Aorta (tissue), 5 donors: Measurements from ENCODE around the gene ADAMTS8. TPM values are rescaled to one million over a fixed set of nuclear protein-coding genes. Genes with fewer than 3 reads are reported as not detected.

ENCODE experiments used
- ATAC-seq: fragments of 200-7000 bp; cut with Tn5 transposase; one replicate; pipeline ENCODE4 v1.9.1; 2022; ENCODE audit warnings: moderate library complexity; ENCODE audit not compliant: low FRiP score
- DNase-seq, 2 donors: peaks; one replicate each; pipeline ENCODE4 v3.0.0-alpha.2; 2020
- H3K27ac ChIP-seq, 2 donors: one replicate each; pipeline ENCODE4 v1.5.1; 2013; ENCODE audit warnings: low read length in 2 of 2, mild to moderate bottlenecking in 2 of 2, moderate library complexity in 2 of 2, control low read depth in 1 of 2, inconsistent platforms in 1 of 2, low read depth in 1 of 2
- H3K27me3 ChIP-seq, 2 donors: one replicate each; pipeline ENCODE4 v1.6.1; 2013; ENCODE audit warnings: control low read depth in 1 of 2, low read length in 1 of 2, mild to moderate bottlenecking in 1 of 2, moderate library complexity in 1 of 2; ENCODE audit not compliant: insufficient read depth in 2 of 2, control insufficient read depth in 1 of 2
- H3K36me3 ChIP-seq, 2 donors: one replicate each; pipeline ENCODE4 v1.6.1; 2013; ENCODE audit warnings: control low read depth in 1 of 2, low read length in 1 of 2, mild to moderate bottlenecking in 1 of 2; ENCODE audit not compliant: insufficient read depth in 2 of 2, control insufficient read depth in 1 of 2
- H3K4me1 ChIP-seq, 2 donors: one replicate each; pipeline ENCODE4 v1.6.1; 2013; ENCODE audit warnings: low read length in 2 of 2, control low read depth in 1 of 2, mild to moderate bottlenecking in 1 of 2, moderate library complexity in 1 of 2; ENCODE audit not compliant: insufficient read depth in 2 of 2, control insufficient read depth in 1 of 2
- H3K4me3 ChIP-seq, 2 donors: one replicate each; pipeline ENCODE4 v1.5.1; 2013; ENCODE audit warnings: low read length in 2 of 2, control low read depth in 1 of 2, mild to moderate bottlenecking in 1 of 2
- H3K9me3 ChIP-seq: one replicate; pipeline ENCODE4 v1.6.1; 2013; ENCODE audit warnings: mild to moderate bottlenecking, low read length; ENCODE audit not compliant: control insufficient read depth
- WGBS, 2 donors: extraction: QIAGEN DNeasy Blood & Tissue Kit; methylation state at CpG; one replicate each; pipeline ENCODE4 v1.1.7; 2013; 5-methylcytosine and 5-hydroxymethylcytosine counted together
- intact Hi-C, 2 donors: fragments of 100-400 bp; cut with DNase I; formaldehyde crosslinking; loops; one replicate each; pipeline versions ENCODE4 v1.14.2 to v1.15.0; 2022
- long read RNA-seq, 2 donors: library from polyadenylated mRNA; unstranded; transcript quantifications; one replicate each; pipeline ENCODE4 v2.0.0, GENCODE V29; 2020 to 2021
- polyA plus RNA-seq, 2 donors: library from polyadenylated mRNA; stranded (reverse); fragments of 200-250 nt; gene quantifications; one replicate each; pipeline ENCODE4 v1.2.3, GENCODE V29; 2013
- total RNA-seq, 2 donors: library from RNA; stranded (reverse); fragmentation: NEBNext Ultra II Directional; extraction: Animal tissue kit (Norgen Biotek cat#: 25700); gene quantifications; one replicate each; pipeline ENCODE4 v1.2.1, GENCODE V29; 2021
- donor health status: healthy with polysubstance abuse.
- donor health status: Bipolar disorder and iron deficiency.
- donor health status: DM: no; HTN: no; CAD: no.
- donor health status: DM: no; HTN: no; CAD: no.
- donor health status: DM: yes; HTN: yes; CAD: no.

Gene ADAMTS8
- total RNA-seq (10 to 100 TPM in 1 of 2 donors, 1 to 10 TPM in 1; 8.7 to 64.9 TPM), polyA plus RNA-seq (1 to 10 TPM; 3.3 to 5.7 TPM)
- long read RNA-seq, donor 1, full-length matches to known transcripts, result 6 of 32 reads
- long read RNA-seq, donor 1, partial matches to known transcripts, result 20 of 32 reads
- long read RNA-seq, donor 1, other reads (novel, unspliced or antisense), result 6 of 32 reads
- long read RNA-seq, donor 2, full-length matches to known transcripts, result 77 of 140 reads
- long read RNA-seq, donor 2, partial matches to known transcripts, result 28 of 140 reads
- long read RNA-seq, donor 2, other reads (novel, unspliced or antisense), result 35 of 140 reads

- no peak for ATAC-seq
- Histone ChIP-seq H3K4me1 (no peaks in the 10 kb centered on the region), H3K36me3 (no peaks in the 10 kb centered on the region), H3K27me3 (no peaks in the 10 kb centered on the region), H3K4me3 (peak within 1 kb of the TSS; percentile 66 to 70), H3K9me3 (no peaks in the 10 kb centered on the region), H3K27ac (no peak within 1 kb of the TSS)
- DNase-seq, result no peak
- intact Hi-C loops, result loop anchor here (2.0 to 5.0 kb wide), 4 partner anchors 36 to 489 kb away; partner anchors contain the start of gene SNX19 (in 1 of the 2)
- WGBS, 2 donors, result 2 to 5% methylated on average over 22 to 64 of the region's 64 CpGs
Measured at GRCh38 chr11:130428316-130429119, at the start of gene ADAMTS8. ADAMTS8 (minus strand) TSS chr11:130428609; CDS start chr11:130428286, 323 bp downstream.

- DNase-seq (no peak), ATAC-seq (no peak)
- intact Hi-C loops, result loop anchor here in 1 of 2 donors (5.0 kb wide), 1 partner anchor 40 kb away; no protein-coding TSS in a partner anchor
- Histone ChIP-seq H3K4me1 (peaks cover 0 to 7% of the 10 kb centered on the region in 2 donors), H3K4me3 (no peak overlapping the region), H3K36me3 (no peaks in the 10 kb centered on the region), H3K9me3 (no peaks in the 10 kb centered on the region), H3K27me3 (no peaks in the 10 kb centered on the region), H3K27ac (peak overlapping the region; percentile 58 to 93)
- 44 to 52% methylated on average over 6 of the region's 6 CpGs for WGBS, 2 donors
Measured at GRCh38 chr11:130477586-130478203, 49.3 kb upstream of the ADAMTS8 start.

- no peak for DNase-seq
- intact Hi-C loops, result loop anchor here in 1 of 2 donors (5.0 kb wide), 1 partner anchor 40 kb away; no protein-coding TSS in a partner anchor
- Histone ChIP-seq H3K36me3 (no peaks in the 10 kb centered on the region), H3K27ac (peak overlapping the region in 1 of 2 donors; percentile 75), H3K9me3 (no peaks in the 10 kb centered on the region), H3K27me3 (no peaks in the 10 kb centered on the region), H3K4me3 (no peak overlapping the region), H3K4me1 (peaks cover 0 to 7% of the 10 kb centered on the region in 2 donors)
- 83 to 85% methylated on average over 16 of the region's 16 CpGs for WGBS, 2 donors
- ATAC-seq, result no peak
Measured at GRCh38 chr11:130476922-130477491, 48.6 kb upstream of the ADAMTS8 start.

- Histone ChIP-seq H3K27ac (peak overlapping the region in 1 of 2 donors; percentile 34), H3K9me3 (no peaks in the 10 kb centered on the region), H3K36me3 (no peaks in the 10 kb centered on the region), H3K27me3 (no peaks in the 10 kb centered on the region), H3K4me1 (peaks cover 0 to 7% of the 10 kb centered on the region in 2 donors), H3K4me3 (no peak overlapping the region)
- DNase-seq (no peak), ATAC-seq (no peak)
- intact Hi-C loops, result loop anchor here in 1 of 2 donors (5.0 kb wide), 1 partner anchor 41 kb away; no protein-coding TSS in a partner anchor
- 80 to 84% methylated on average over 12 of the region's 12 CpGs for WGBS, 2 donors
Measured at GRCh38 chr11:130476200-130476921, 48.0 kb upstream of the ADAMTS8 start.

GRCh38 chr11:130475426-130476053 is 47.1 kb upstream of the ADAMTS8 start:
- 58 to 70% methylated on average over 10 of the region's 10 CpGs for WGBS, 2 donors
- DNase-seq (no peak), ATAC-seq (no peak)
- Histone ChIP-seq H3K27me3 (no peaks in the 10 kb centered on the region), H3K4me3 (no peak overlapping the region), H3K4me1 (peaks cover 0 to 7% of the 10 kb centered on the region in 2 donors), H3K27ac (no peak overlapping the region), H3K9me3 (no peaks in the 10 kb centered on the region), H3K36me3 (no peaks in the 10 kb centered on the region)
- intact Hi-C loops, result loop anchor here in 1 of 2 donors (5.0 kb wide), 1 partner anchor 42 kb away; no protein-coding TSS in a partner anchor

GRCh38 chr11:130474637-130475400 is 46.4 kb upstream of the ADAMTS8 start:
- Histone ChIP-seq H3K27ac (no peak overlapping the region), H3K4me1 (peaks cover 0 to 3% of the 10 kb centered on the region in 2 donors), H3K36me3 (no peaks in the 10 kb centered on the region), H3K9me3 (no peaks in the 10 kb centered on the region), H3K4me3 (no peak overlapping the region), H3K27me3 (no peaks in the 10 kb centered on the region)
- ATAC-seq, result no peak
- WGBS, 2 donors, result 87 to 90% methylated on average over 12 of the region's 12 CpGs
- DNase-seq, result no peak
- intact Hi-C loops, result loop anchor here in 1 of 2 donors (5.0 kb wide), 1 partner anchor 42 kb away; no protein-coding TSS in a partner anchor

GRCh38 chr11:130473795-130474377 is 45.5 kb upstream of the ADAMTS8 start:
- ATAC-seq (no peak), DNase-seq (no peak)
- Histone ChIP-seq H3K4me1 (no peaks in the 10 kb centered on the region), H3K27ac (no peak overlapping the region), H3K36me3 (no peaks in the 10 kb centered on the region), H3K27me3 (no peaks in the 10 kb centered on the region), H3K4me3 (no peak overlapping the region), H3K9me3 (no peaks in the 10 kb centered on the region)
- 91 to 93% methylated on average over 21 of the region's 21 CpGs for whole genome bisulfite sequencing, 2 donors
- intact Hi-C loops, result no loop called here
